Mucosa of gallbladder (tissue), 1 donor: ENCODE measurements around the gene C19orf47. TPM values are rescaled to one million over a fixed set of nuclear protein-coding genes. Genes with fewer than 3 reads are reported as not detected.

ENCODE experiments used
- total RNA-seq: library from RNA; stranded (reverse); gene quantifications from one replicate; pipeline ENCODE4 v1.2.1, GENCODE V29; 2021
- donor health status: DM: no; HTN: no; CAD: no.

C19orf47 gene
- total RNA-seq, 1 donor from 2014 or later, result 13.2 TPM

Other genes starting within 250 kb of the C19orf47 start
- gene MAP3K10, start 157.0 kb downstream of the C19orf47 start, total RNA-seq, result 25.8 TPM
- gene TTC9B, start 130.0 kb downstream of the C19orf47 start, total RNA-seq, result not detected
- 0.43 TPM for gene CCNP, start 121.7 kb downstream of the C19orf47 start, total RNA-seq
- gene AKT2, start 63.1 kb downstream of the C19orf47 start, total RNA-seq, result 119 TPM
- 224 TPM for gene PLD3, start 298 bp upstream of the C19orf47 start, total RNA-seq
- not detected for gene HIPK4, start 41.8 kb upstream of the C19orf47 start, total RNA-seq
- gene PRX, start 65.0 kb upstream of the C19orf47 start, total RNA-seq, result 7.0 TPM
- gene SERTAD1, start 77.6 kb upstream of the C19orf47 start, total RNA-seq, result 13.2 TPM
- 38.8 TPM for gene SERTAD3, start 95.9 kb upstream of the C19orf47 start, total RNA-seq
- gene BLVRB, start 117.3 kb upstream of the C19orf47 start, total RNA-seq, result 65.9 TPM
- gene SPTBN4, start 118.6 kb upstream of the C19orf47 start, total RNA-seq, result 3.5 TPM
- 80.9 TPM for gene SHKBP1, start 228.5 kb upstream of the C19orf47 start, total RNA-seq